HEK293T (cell line): ENCODE results near the gene POLR3A.

ENCODE experiments used
- ARNT ChIP-seq: fragments of 450-650 bp; IDR thresholded peaks from 2 replicates; pipeline ENCODE4 v1.6.1; 2017; ENCODE audit warnings: mild to moderate bottlenecking
- BHLHE40 ChIP-seq: fragments of 450-650 bp; IDR thresholded peaks from 2 replicates; pipeline ENCODE4 v1.6.1; 2016; ENCODE audit warnings: mild to moderate bottlenecking, moderate library complexity, borderline replicate concordance
- ELF4 ChIP-seq: fragments of 450-650 bp; IDR thresholded peaks from 2 replicates; pipeline ENCODE4 v1.6.1; 2017; ENCODE audit warnings: antibody characterized with exemption
- FOXA1 ChIP-seq: fragments of 450-650 bp; IDR thresholded peaks from 2 replicates; pipeline ENCODE4 v1.6.1; 2016; ENCODE audit warnings: mild to moderate bottlenecking
- FOXK2 ChIP-seq: fragments of 450-650 bp; IDR thresholded peaks from 2 replicates; pipeline ENCODE4 v1.6.1; 2016; ENCODE audit warnings: mild to moderate bottlenecking
- FOXM1 ChIP-seq: fragments of 450-650 bp; IDR thresholded peaks from 2 replicates; pipeline ENCODE4 v1.6.1; 2017; ENCODE audit warnings: mild to moderate bottlenecking, borderline replicate concordance
- HDGF ChIP-seq: fragments of 450-650 bp; IDR thresholded peaks from 2 replicates; pipeline ENCODE4 v1.6.1; 2017; ENCODE audit warnings: antibody characterized with exemption, borderline replicate concordance
- L3MBTL2 ChIP-seq: fragments of 450-650 bp; conservative IDR thresholded peaks from 2 replicates; pipeline ENCODE4 v1.6.1; 2016; ENCODE audit warnings: mild to moderate bottlenecking
- NFRKB ChIP-seq: fragments of 450-650 bp; IDR thresholded peaks from 2 replicates; pipeline ENCODE4 v1.6.1; 2016; ENCODE audit warnings: mild to moderate bottlenecking, moderate library complexity
- PKNOX1 ChIP-seq: fragments of 450-650 bp; IDR thresholded peaks from 2 replicates; pipeline ENCODE4 v1.6.1; 2016
- SP1 ChIP-seq: fragments of 450-650 bp; IDR thresholded peaks from 2 replicates; pipeline ENCODE4 v1.6.1; 2017
- SUZ12 ChIP-seq: fragments of 450-650 bp; IDR thresholded peaks from 2 replicates; pipeline ENCODE4 v1.6.1; 2016; ENCODE audit warnings: mild to moderate bottlenecking
- TARDBP ChIP-seq: fragments of 450-650 bp; IDR thresholded peaks from 2 replicates; pipeline ENCODE4 v1.6.1; 2016
- ZNF384 ChIP-seq: fragments of 450-650 bp; IDR thresholded peaks from 2 replicates; pipeline ENCODE4 v1.6.1; 2016

DNA sequence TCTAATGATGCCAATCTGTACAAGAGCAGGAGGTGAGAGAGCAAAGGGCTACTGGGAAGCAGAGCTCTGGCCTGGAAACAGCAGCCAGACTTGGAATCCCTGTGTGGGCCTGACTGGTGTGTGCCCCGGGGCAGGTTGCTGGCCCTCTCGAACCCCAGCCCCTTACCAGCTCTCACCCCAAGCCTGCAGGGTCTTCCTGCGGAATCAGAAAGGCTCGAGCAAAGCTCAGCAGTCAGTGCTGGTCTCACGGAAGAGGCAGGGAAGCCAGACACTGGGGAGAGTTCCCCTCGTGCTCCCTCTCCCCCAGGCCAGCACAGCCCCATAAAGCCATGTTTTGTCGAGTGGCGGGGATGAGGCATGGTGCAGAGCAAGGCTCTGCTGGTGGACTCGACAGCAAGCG is 50.1 kb downstream of the POLR3A start:
- no peak for TF ChIP-seq ZNF384
- no peak for TF ChIP-seq HDGF
- TF ChIP-seq SP1 = no peak
- no peak for TF ChIP-seq SUZ12
- TF ChIP-seq FOXA1 = no peak
- TF ChIP-seq TARDBP = no peak
- TF ChIP-seq NFRKB = no peak
- TF ChIP-seq ELF4 = no peak
- TF ChIP-seq BHLHE40 = no peak
- no peak for TF ChIP-seq FOXM1
- no peak for TF ChIP-seq FOXK2
- no peak for TF ChIP-seq ARNT
- TF ChIP-seq PKNOX1 = no peak
- TF ChIP-seq L3MBTL2 = no peak
